ENCODE results near the gene CDH16. TPM values are rescaled to one million over a fixed set of nuclear protein-coding genes. Genes with fewer than 3 reads are reported as not detected.

CDH16 gene, protein sequence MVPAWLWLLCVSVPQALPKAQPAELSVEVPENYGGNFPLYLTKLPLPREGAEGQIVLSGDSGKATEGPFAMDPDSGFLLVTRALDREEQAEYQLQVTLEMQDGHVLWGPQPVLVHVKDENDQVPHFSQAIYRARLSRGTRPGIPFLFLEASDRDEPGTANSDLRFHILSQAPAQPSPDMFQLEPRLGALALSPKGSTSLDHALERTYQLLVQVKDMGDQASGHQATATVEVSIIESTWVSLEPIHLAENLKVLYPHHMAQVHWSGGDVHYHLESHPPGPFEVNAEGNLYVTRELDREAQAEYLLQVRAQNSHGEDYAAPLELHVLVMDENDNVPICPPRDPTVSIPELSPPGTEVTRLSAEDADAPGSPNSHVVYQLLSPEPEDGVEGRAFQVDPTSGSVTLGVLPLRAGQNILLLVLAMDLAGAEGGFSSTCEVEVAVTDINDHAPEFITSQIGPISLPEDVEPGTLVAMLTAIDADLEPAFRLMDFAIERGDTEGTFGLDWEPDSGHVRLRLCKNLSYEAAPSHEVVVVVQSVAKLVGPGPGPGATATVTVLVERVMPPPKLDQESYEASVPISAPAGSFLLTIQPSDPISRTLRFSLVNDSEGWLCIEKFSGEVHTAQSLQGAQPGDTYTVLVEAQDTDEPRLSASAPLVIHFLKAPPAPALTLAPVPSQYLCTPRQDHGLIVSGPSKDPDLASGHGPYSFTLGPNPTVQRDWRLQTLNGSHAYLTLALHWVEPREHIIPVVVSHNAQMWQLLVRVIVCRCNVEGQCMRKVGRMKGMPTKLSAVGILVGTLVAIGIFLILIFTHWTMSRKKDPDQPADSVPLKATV
- not detected for total RNA-seq (ENCODE audit: unreplicated experiment)
- long read RNA-seq: 0 reads

DNA sequence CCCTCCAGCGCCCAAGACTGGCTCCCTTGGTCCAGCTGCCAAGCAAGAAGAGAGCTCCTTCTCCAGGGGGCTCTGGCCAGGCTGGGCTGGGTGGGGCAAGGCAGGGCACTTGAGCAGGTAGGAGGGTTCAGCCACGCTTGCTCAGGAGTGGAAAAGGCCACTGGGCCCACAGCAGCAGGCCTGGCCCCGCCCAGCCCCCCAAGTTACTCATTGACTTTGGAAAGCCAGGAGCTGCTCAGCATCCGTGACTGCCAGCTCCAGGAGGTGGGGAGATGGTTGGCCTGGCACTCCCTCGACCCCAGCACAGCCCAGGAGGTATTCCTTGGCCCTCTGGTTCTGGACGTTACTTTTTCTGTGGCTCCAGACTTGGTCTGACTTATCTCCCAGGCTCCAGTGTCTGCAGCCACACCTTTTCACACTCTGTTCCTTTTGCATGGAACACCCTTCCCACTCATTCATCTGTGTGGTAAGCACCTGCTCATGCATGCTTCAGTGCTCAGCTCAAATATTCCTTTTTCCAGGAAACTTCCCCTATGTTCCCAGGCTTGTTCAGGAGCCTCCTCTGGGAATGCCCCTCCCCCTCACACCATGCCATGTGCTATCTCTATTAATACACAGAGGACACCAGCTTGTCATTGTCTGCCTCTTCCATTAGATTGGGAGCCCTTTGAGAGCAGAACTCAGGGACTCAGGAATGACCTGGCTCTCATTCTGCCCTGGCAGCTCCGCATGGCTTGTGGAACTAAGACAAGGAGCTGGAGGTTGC lies at the start of gene CDH16:
TSS of gene CDH16 (minus strand) at position 83 of the 766 bp plus-strand sequence. CDS start 820 bp downstream, outside the sequence.
- H3K9me3 Mint-ChIP-seq (ENCODE audit: unreplicated experiment): peaks cover 9% of the 10 kb centered on the region
- peak; percentile 60 for DNase-seq
- H3K27me3 Mint-ChIP-seq (ENCODE audit: unreplicated experiment): peaks cover 10% of the 10 kb centered on the region
- peaks cover 4% of the 10 kb centered on the region for H3K36me3 Mint-ChIP-seq (ENCODE audit: unreplicated experiment)
- TF ChIP-seq, protein P1, sequence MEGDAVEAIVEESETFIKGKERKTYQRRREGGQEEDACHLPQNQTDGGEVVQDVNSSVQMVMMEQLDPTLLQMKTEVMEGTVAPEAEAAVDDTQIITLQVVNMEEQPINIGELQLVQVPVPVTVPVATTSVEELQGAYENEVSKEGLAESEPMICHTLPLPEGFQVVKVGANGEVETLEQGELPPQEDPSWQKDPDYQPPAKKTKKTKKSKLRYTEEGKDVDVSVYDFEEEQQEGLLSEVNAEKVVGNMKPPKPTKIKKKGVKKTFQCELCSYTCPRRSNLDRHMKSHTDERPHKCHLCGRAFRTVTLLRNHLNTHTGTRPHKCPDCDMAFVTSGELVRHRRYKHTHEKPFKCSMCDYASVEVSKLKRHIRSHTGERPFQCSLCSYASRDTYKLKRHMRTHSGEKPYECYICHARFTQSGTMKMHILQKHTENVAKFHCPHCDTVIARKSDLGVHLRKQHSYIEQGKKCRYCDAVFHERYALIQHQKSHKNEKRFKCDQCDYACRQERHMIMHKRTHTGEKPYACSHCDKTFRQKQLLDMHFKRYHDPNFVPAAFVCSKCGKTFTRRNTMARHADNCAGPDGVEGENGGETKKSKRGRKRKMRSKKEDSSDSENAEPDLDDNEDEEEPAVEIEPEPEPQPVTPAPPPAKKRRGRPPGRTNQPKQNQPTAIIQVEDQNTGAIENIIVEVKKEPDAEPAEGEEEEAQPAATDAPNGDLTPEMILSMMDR (IDR thresholded peaks at IDR 0.05; ENCODE audit: partially characterized antibody, unreplicated experiment): no peak
- peak within 1 kb of the TSS; percentile 50 for H3K27ac Mint-ChIP-seq (ENCODE audit: unreplicated experiment)
- peak within 1 kb of the TSS; percentile 28 for H3K4me3 Mint-ChIP-seq (ENCODE audit: unreplicated experiment)
- H3K4me1 Mint-ChIP-seq (ENCODE audit: low read depth, unreplicated experiment): peaks cover 19% of the 10 kb centered on the region

DNA sequence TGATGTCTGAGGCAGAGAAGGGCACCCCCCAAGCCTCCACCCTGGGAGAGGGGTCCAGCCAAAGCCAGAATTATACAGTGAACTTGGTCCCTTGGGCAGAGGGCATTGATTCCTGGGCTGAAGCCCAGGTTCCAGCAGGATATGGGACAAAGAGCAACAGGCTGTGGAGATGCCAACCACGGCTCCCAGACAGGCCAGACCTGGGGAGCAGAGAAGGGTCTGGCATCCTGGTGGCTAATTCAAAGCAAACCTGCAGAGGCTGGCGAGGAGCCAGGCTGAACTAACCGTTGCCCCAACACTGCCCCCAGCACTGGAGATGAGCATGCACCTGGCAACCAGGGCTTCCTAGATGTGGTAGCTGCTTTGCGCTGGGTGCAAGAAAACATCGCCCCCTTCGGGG lies 45.4 kb upstream of the CDH16 start:
- Mint-ChIP-seq H3K4me1 (ENCODE audit: low read depth, unreplicated experiment) (peaks cover 5% of the 10 kb centered on the region), H3K27ac (ENCODE audit: unreplicated experiment) (no peak overlapping the region), H3K9me3 (ENCODE audit: unreplicated experiment) (peaks cover 5% of the 10 kb centered on the region), H3K4me3 (ENCODE audit: unreplicated experiment) (no peak overlapping the region), H3K27me3 (ENCODE audit: unreplicated experiment) (peaks cover 4% of the 10 kb centered on the region), H3K36me3 (ENCODE audit: unreplicated experiment) (no peaks in the 10 kb centered on the region)
- TF ChIP-seq, protein P1 (IDR thresholded peaks at IDR 0.05; ENCODE audit: partially characterized antibody, unreplicated experiment): no peak
- DNase-seq: no peak

DNA sequence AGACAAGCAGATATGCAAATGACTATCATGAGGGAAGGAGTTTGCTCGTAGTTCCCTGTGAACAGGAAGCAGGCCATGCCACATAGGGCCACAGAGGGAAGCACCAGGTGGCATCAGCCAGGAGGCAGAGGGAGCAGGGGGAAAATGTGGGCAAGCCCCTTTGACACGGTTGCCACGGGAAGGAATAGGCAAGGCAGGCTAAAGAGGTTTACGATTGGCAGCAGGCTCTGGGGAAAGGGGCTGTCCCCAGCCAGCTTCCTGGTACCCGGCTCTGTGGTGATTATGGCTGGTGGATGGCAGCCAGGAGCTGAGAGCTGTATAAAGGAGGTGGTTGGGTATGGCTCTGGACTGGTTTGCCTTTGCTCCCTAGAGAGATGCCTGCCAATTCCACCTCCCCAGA lies 43.2 kb upstream of the CDH16 start:
- Mint-ChIP-seq H3K27ac (ENCODE audit: unreplicated experiment) (no peak overlapping the region), H3K4me1 (ENCODE audit: low read depth, unreplicated experiment) (peaks cover 5% of the 10 kb centered on the region), H3K36me3 (ENCODE audit: unreplicated experiment) (no peaks in the 10 kb centered on the region), H3K27me3 (ENCODE audit: unreplicated experiment) (peaks cover 4% of the 10 kb centered on the region), H3K4me3 (ENCODE audit: unreplicated experiment) (peak overlapping the region; percentile 32), H3K9me3 (ENCODE audit: unreplicated experiment) (peaks cover 5% of the 10 kb centered on the region)
- TF ChIP-seq, protein P1 (IDR thresholded peaks at IDR 0.05; ENCODE audit: partially characterized antibody, unreplicated experiment): no peak
- DNase-seq: no peak

DNA sequence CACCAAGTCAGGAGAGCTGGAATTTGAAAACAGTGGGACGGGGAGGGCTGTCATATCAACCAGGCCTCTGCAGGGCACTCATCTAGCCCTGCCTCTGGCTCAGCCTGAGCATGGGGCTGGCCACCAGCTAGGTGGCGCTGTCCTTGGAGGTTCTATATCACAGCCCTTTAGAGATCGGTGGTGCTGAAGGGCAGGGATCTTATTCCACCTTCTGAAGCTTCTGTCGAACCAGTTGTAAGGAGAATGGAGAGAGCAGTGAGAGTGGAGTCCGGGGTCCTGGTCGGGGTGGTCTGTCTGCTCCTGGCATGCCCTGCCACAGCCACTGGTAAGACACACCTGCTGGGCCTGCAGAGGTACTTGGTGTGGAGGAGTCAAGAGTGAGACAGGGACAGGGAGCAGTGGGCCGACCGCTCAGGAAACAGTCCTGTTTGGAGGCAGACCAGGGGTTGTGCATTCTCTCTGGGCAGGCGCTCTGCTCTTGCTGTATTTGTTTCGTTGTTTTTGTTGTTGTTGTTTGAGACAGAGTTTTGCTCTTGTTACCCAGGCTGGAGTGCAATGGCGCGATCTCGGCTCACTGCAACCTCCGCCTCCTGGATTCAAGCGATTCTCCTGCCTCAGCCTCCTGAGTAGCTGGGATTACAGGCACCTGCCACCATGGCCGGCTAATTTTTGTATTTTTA lies 42.5 kb upstream of the CDH16 start, which contains the start of gene CES3:
TSS of gene CES3 (plus strand) at position 202 of the 680 bp plus-strand sequence. CDS start at position 244, 42 bp downstream.
- no peak within 1 kb of the TSS for H3K27ac Mint-ChIP-seq (ENCODE audit: unreplicated experiment)
- peaks cover 6% of the 10 kb centered on the region for H3K9me3 Mint-ChIP-seq (ENCODE audit: unreplicated experiment)
- H3K36me3 Mint-ChIP-seq (ENCODE audit: unreplicated experiment): no peaks in the 10 kb centered on the region

More for the DNA sequence above, 42.5 kb upstream of the CDH16 start, which contains the start of gene CES3:
- H3K27me3 Mint-ChIP-seq (ENCODE audit: unreplicated experiment): peaks cover 4% of the 10 kb centered on the region
- DNase-seq: peak; percentile 89
- TF ChIP-seq, protein P1 (IDR thresholded peaks at IDR 0.05; ENCODE audit: partially characterized antibody, unreplicated experiment): peak; percentile 78
- peak within 1 kb of the TSS; percentile 77 for H3K4me3 Mint-ChIP-seq (ENCODE audit: unreplicated experiment)
- H3K4me1 Mint-ChIP-seq (ENCODE audit: low read depth, unreplicated experiment): peaks cover 5% of the 10 kb centered on the region
